HCT116 (cell line): Measurements from ENCODE around the gene ARFGAP3. TPM values are rescaled to one million over a fixed set of nuclear protein-coding genes. Genes with fewer than 3 reads are reported as not detected.

ENCODE experiments used
- ATAC-seq: fragments of 200-7000 bp; cut with Tn5 transposase; 2 replicates; pipeline ENCODE4 v1.9.1; 2020; ENCODE audit warnings: mild to moderate bottlenecking, moderate library complexity
- BruUV-seq: library from RNA; stranded (reverse); fragments of 400-500 nt; replicated peaks from 2 replicates; lab custom pipeline; 2021; lab: Mats Ljungman, UMichigan
- CTCF ChIA-PET: fragments of 300-600 bp; sonication (Branson Sonifier 250); formaldehyde crosslinking; loops from one replicate; lab custom pipeline; 2021; ENCODE audit warnings: antibody characterized with exemption; lab: Charles Lee
- POLR2A ChIA-PET: fragments of 300-600, 350-600 bp; sonication (Branson Sonifier 250); formaldehyde crosslinking; loops from one replicate; lab custom pipeline; 2021; ENCODE audit warnings: antibody characterized with exemption; lab: Charles Lee
- RAD21 ChIA-PET, 2 experiments: fragments of 300-600 bp; sonication (Branson Sonifier 250); formaldehyde crosslinking; loops; one replicate each; lab custom pipeline; 2023; ENCODE audit warnings: low total read pairs in 2 of 2; ENCODE audit not compliant: uncharacterized antibody in 2 of 2, unreplicated experiment in 2 of 2, low non-redundant PET in 1 of 2; lab: Charles Lee
- DNase-seq: peaks from one replicate; pipeline ENCODE4 v3.0.0-alpha.2; 2010; ENCODE audit warnings: low read depth, low spot score
- H2AFZ ChIP-seq: fragments of 200-600 bp; shearing (Covaris generic), sonication (generic); 2 replicates; pipeline ENCODE4 v1.6.1; 2017; ENCODE audit warnings: low read depth, mixed run types, mixed read lengths, antibody characterized with exemption, low read length; ENCODE audit not compliant: poor library complexity, severe bottlenecking
- H3K27ac ChIP-seq: 2 replicates; pipeline ENCODE4 v1.5.1; 2012; ENCODE audit warnings: low read depth, low read length
- H3K27me3 ChIP-seq: fragments of 200-600 bp; sonication (generic); 2 replicates; pipeline ENCODE4 v1.6.1; 2016; ENCODE audit warnings: mixed run types, low read length, mixed read lengths; ENCODE audit not compliant: insufficient read depth
- H3K36me3 ChIP-seq, 2 experiments: fragments of 200-500 bp in 1 of 2; fragments of 200-600 bp in 1 of 2; sonication (Bioruptor generic) in 1 of 2; sonication (generic) in 1 of 2; 2 replicates each; pipeline versions ENCODE4 v1.5.1 to v1.6.1; 2014 to 2016; ENCODE audit warnings: low read length in 2 of 2, inconsistent platforms in 1 of 2, mixed read lengths in 1 of 2, mixed run types in 1 of 2; ENCODE audit not compliant: insufficient read depth in 2 of 2, control insufficient read depth in 1 of 2
- H3K4me1 ChIP-seq, 2 experiments: fragments of 200-600 bp in 1 of 2; sonication (generic) in 1 of 2; 2 replicates each; pipeline versions ENCODE4 v1.5.1 to v1.6.1; 2012 to 2017; ENCODE audit warnings: low read length in 2 of 2, inconsistent platforms in 1 of 2, mild to moderate bottlenecking in 1 of 2, mixed read lengths in 1 of 2, mixed run types in 1 of 2, moderate library complexity in 1 of 2; ENCODE audit not compliant: insufficient read depth in 2 of 2, control insufficient read depth in 1 of 2
- H3K4me2 ChIP-seq: fragments of 200-600 bp; sonication (generic); 2 replicates; pipeline ENCODE4 v1.6.1; 2017; ENCODE audit warnings: mixed run types, low read length, mixed read lengths
- H3K4me3 ChIP-seq, 2 experiments: fragments of 200-600 bp in 1 of 2; sonication (generic) in 1 of 2; replicated peaks in 1 of 2; 2 replicates each; pipeline ENCODE4 v1.5.1; 2011 to 2016; ENCODE audit warnings: low read length in 2 of 2, control low read depth in 1 of 2, low read depth in 1 of 2, mild to moderate bottlenecking in 1 of 2, mixed read lengths in 1 of 2, mixed run types in 1 of 2
- H3K79me2 ChIP-seq: fragments of 200-600 bp; sonication (generic); 2 replicates; pipeline ENCODE4 v1.6.1; 2017; ENCODE audit warnings: mild to moderate bottlenecking, mixed run types, low read length, moderate library complexity, mixed read lengths; ENCODE audit not compliant: insufficient read depth
- H3K9ac ChIP-seq: fragments of 200-600 bp; sonication (generic); 2 replicates; pipeline ENCODE4 v1.6.1; 2016; ENCODE audit warnings: low read length, mixed read lengths
- H3K9me2 ChIP-seq: fragments of 200-600 bp; sonication (generic), shearing (Covaris generic); 2 replicates; pipeline ENCODE4 v1.6.1; 2017; ENCODE audit warnings: mixed run types, mild to moderate bottlenecking, moderate library complexity; ENCODE audit not compliant: insufficient read depth
- H3K9me3 ChIP-seq, 2 experiments: fragments of 200-500 bp in 1 of 2; fragments of 200-600 bp in 1 of 2; sonication (Bioruptor generic) in 1 of 2; sonication (generic) in 1 of 2; 2 replicates each; pipeline ENCODE4 v1.6.1; 2014 to 2017; ENCODE audit warnings: low read length in 2 of 2, mixed read lengths in 2 of 2, inconsistent platforms in 1 of 2, low read depth in 1 of 2, mild to moderate bottlenecking in 1 of 2, mixed run types in 1 of 2, moderate library complexity in 1 of 2; ENCODE audit not compliant: control insufficient read depth in 1 of 2, insufficient read depth in 1 of 2
- H4K20me1 ChIP-seq: fragments of 200-600 bp; sonication (generic), shearing (Covaris generic); 2 replicates; pipeline ENCODE4 v1.6.1; 2017; ENCODE audit warnings: mixed run types, mild to moderate bottlenecking, moderate library complexity; ENCODE audit not compliant: insufficient read depth
- CEBPB ChIP-seq: IDR thresholded peaks from 2 replicates; pipeline ENCODE4 v1.6.1; 2012; ENCODE audit warnings: low read depth
- EGR1 ChIP-seq: IDR thresholded peaks from 2 replicates; pipeline ENCODE4 v1.6.1; 2012; ENCODE audit warnings: low read depth
- EZH2 ChIP-seq: fragments of 200-600 bp; sonication (generic); IDR thresholded peaks from 2 replicates; pipeline ENCODE4 v1.6.1; 2017; ENCODE audit warnings: antibody characterized with exemption, mixed run types
- FOSL1 ChIP-seq: IDR thresholded peaks from 2 replicates; pipeline ENCODE4 v1.6.1; 2012; ENCODE audit warnings: low read depth
- JUND ChIP-seq: IDR thresholded peaks from 2 replicates; pipeline ENCODE4 v1.6.1; 2012
- RAD21 ChIP-seq: IDR thresholded peaks from 2 replicates; pipeline ENCODE4 v1.6.1; 2012; ENCODE audit warnings: low read depth, mild to moderate bottlenecking
- intact Hi-C: fragments of 100-400 bp; cut with micrococcal nuclease; formaldehyde crosslinking; loops from 2 replicates; pipeline ENCODE4 v1.10.0; 2022
- total RNA-seq: library from RNA; stranded (reverse); gene quantifications from one replicate; pipeline ENCODE4 v1.2.1, GENCODE V29; 2021; ENCODE audit not compliant: unreplicated experiment
- TF ChIP-seq, protein P1 (sequence below): IDR thresholded peaks from 2 replicates; pipeline ENCODE4 v1.6.1; 2012; ENCODE audit warnings: low read depth
- TF ChIP-seq, protein P2 (sequence below): IDR thresholded peaks from 2 replicates; pipeline ENCODE4 v1.6.1; 2011; ENCODE audit warnings: mild to moderate bottlenecking, low read length, moderate library complexity; ENCODE audit not compliant: insufficient replicate concordance; ENCODE audit errors: extremely low read depth

ARFGAP3 gene
- total RNA-seq, 1 experiment from 2014 or later, result 15.4 TPM

DNA sequence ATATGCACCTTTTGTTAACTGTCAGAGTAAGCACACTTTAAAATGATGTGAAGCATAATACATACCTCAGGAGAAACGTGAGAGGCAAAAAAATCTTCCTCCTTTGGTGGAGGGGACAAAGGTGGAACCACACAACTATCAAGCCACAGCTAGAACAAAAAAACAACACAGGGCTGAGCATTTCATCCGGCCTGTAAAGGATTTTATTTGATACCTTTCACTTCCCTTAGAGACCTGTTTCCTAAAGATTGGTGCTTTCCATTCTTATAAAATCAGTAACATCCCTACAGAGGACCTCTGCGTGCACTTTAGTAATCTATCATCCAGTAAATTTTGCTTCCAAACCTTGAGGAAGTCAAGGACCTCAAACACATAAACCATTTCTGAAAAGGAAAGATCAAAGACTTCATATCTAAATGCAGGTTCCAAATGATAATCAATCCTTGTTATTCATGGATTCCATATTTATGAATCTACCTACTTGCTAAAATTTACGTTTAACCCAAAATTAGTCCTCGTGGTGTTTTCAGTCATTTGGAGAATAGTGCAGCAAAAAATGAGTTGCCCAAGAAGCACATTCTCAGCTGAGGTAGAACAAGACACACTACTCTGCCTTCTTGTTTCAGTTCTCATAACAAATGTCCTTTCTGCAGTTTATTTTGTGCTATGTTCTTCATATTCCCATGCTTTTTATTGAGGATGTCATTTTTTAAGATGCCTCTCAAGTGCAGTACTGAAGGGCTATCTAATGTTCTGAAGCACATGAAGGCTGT lies 22.7 kb downstream of the ARFGAP3 start:
- no peaks in the 10 kb centered on the region for H3K4me1 ChIP-seq
- no peak overlapping the region for H3K27ac ChIP-seq
- CTCF ChIA-PET, result no interaction called here
- no peak overlapping the region for H3K4me2 ChIP-seq
- H3K9ac ChIP-seq, result no peak overlapping the region
- RAD21 ChIA-PET, result no interaction called here
- TF ChIP-seq FOSL1 (no peak), RAD21 (no peak), EGR1 (no peak)
- DNase-seq (no peak), ATAC-seq (no peak)
- peaks cover 0 to 7% of the 10 kb centered on the region in 2 experiments; a peak in 2 of 4 replicates for H3K36me3 ChIP-seq
- no peaks in the 10 kb centered on the region for H3K27me3 ChIP-seq
- POLR2A ChIA-PET, result no interaction called here
- intact Hi-C loops, result no loop called here
- no peak overlapping the region for H2AFZ ChIP-seq
- no peaks in the 10 kb centered on the region for H4K20me1 ChIP-seq
- BruUV-seq, result no TSS peak
- H3K9me3 ChIP-seq, result no peaks in the 10 kb centered on the region
- no peak overlapping the region for H3K4me3 ChIP-seq
- no peaks in the 10 kb centered on the region for H3K79me2 ChIP-seq
- no peaks in the 10 kb centered on the region for H3K9me2 ChIP-seq

DNA sequence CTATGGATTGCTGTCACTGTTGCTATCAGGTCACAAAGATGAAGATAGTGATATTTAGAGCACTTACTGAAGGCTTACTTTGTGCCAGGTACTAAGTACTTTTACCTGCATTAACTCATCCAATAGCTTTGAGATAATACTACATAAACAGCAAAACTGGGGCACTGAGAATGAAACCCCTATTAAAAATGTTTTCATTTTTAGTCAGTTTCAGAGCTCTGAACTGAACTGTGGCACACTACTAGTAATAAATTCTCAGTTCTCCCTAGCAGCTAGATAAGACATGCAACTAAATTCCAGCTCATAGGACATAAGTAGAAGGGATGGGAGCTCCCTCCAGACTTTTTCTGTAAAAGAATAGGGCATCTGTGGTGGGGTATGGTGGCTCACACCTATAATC lies 24.0 kb downstream of the ARFGAP3 start:
- BruUV-seq, result no TSS peak
- intact Hi-C loops, result no loop called here
- no peak overlapping the region for H3K9ac ChIP-seq
- H3K27me3 ChIP-seq, result no peaks in the 10 kb centered on the region
- no peak overlapping the region for H2AFZ ChIP-seq
- ChIA-PET RAD21 (interaction anchor here in 1 of 2 experiments (0.6 kb wide), 1 partner anchor 226 kb away, joined by 4 read pairs; no protein-coding TSS in a partner anchor), POLR2A (no interaction called here), CTCF (no interaction called here)
- no peak overlapping the region for H3K4me3 ChIP-seq
- H3K79me2 ChIP-seq, result no peaks in the 10 kb centered on the region
- no peak overlapping the region for H3K27ac ChIP-seq
- H3K36me3 ChIP-seq, result peaks cover 0 to 7% of the 10 kb centered on the region in 2 experiments; a peak in 2 of 4 replicates
- H3K4me1 ChIP-seq, result no peaks in the 10 kb centered on the region
- ATAC-seq, result no peak
- H3K9me2 ChIP-seq, result no peaks in the 10 kb centered on the region
- H4K20me1 ChIP-seq, result no peaks in the 10 kb centered on the region
- H3K4me2 ChIP-seq, result no peak overlapping the region
- H3K9me3 ChIP-seq, result no peaks in the 10 kb centered on the region
- TF ChIP-seq JUND (no peak), CEBPB (no peak), EZH2 (no peak)
- TF ChIP-seq, protein P1, sequence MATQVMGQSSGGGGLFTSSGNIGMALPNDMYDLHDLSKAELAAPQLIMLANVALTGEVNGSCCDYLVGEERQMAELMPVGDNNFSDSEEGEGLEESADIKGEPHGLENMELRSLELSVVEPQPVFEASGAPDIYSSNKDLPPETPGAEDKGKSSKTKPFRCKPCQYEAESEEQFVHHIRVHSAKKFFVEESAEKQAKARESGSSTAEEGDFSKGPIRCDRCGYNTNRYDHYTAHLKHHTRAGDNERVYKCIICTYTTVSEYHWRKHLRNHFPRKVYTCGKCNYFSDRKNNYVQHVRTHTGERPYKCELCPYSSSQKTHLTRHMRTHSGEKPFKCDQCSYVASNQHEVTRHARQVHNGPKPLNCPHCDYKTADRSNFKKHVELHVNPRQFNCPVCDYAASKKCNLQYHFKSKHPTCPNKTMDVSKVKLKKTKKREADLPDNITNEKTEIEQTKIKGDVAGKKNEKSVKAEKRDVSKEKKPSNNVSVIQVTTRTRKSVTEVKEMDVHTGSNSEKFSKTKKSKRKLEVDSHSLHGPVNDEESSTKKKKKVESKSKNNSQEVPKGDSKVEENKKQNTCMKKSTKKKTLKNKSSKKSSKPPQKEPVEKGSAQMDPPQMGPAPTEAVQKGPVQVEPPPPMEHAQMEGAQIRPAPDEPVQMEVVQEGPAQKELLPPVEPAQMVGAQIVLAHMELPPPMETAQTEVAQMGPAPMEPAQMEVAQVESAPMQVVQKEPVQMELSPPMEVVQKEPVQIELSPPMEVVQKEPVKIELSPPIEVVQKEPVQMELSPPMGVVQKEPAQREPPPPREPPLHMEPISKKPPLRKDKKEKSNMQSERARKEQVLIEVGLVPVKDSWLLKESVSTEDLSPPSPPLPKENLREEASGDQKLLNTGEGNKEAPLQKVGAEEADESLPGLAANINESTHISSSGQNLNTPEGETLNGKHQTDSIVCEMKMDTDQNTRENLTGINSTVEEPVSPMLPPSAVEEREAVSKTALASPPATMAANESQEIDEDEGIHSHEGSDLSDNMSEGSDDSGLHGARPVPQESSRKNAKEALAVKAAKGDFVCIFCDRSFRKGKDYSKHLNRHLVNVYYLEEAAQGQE, result no peak
- TF ChIP-seq, protein P2, sequence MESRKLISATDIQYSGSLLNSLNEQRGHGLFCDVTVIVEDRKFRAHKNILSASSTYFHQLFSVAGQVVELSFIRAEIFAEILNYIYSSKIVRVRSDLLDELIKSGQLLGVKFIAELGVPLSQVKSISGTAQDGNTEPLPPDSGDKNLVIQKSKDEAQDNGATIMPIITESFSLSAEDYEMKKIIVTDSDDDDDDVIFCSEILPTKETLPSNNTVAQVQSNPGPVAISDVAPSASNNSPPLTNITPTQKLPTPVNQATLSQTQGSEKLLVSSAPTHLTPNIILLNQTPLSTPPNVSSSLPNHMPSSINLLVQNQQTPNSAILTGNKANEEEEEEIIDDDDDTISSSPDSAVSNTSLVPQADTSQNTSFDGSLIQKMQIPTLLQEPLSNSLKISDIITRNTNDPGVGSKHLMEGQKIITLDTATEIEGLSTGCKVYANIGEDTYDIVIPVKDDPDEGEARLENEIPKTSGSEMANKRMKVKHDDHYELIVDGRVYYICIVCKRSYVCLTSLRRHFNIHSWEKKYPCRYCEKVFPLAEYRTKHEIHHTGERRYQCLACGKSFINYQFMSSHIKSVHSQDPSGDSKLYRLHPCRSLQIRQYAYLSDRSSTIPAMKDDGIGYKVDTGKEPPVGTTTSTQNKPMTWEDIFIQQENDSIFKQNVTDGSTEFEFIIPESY, result no peak
- DNase-seq, result no peak
